Lower lobe of right lung (tissue), 2 donors: ENCODE measurements around the gene ZMIZ1. TPM values are rescaled to one million over a fixed set of nuclear protein-coding genes. Genes with fewer than 3 reads are reported as not detected.

Experiments used
- ATAC-seq, 2 donors: fragments of 200-7000 bp; cut with Tn5 transposase; one replicate each; pipeline ENCODE4 v1.9.1; 2020 to 2022; ENCODE audit warnings: mild to moderate bottlenecking in 2 of 2, moderate library complexity in 2 of 2
- DNase-seq: peaks from one replicate; pipeline ENCODE4 v3.0.0-alpha.2; 2020
- H3K27ac ChIP-seq: fragments of 200-600 bp; one replicate; pipeline ENCODE4 v1.8.0; 2022
- H3K27me3 ChIP-seq: fragments of 200-600 bp; one replicate; pipeline ENCODE4 v1.8.0; 2022; ENCODE audit warnings: low read depth
- H3K36me3 ChIP-seq: fragments of 200-600 bp; one replicate; pipeline ENCODE4 v1.8.0; 2022; ENCODE audit warnings: mild to moderate bottlenecking
- H3K4me1 ChIP-seq: fragments of 200-600 bp; one replicate; pipeline ENCODE4 v1.8.0; 2022
- H3K4me3 ChIP-seq: fragments of 200-600 bp; one replicate; pipeline ENCODE4 v1.8.0; 2022; ENCODE audit warnings: mild to moderate bottlenecking
- H3K9me3 ChIP-seq: fragments of 200-600 bp; one replicate; pipeline ENCODE4 v1.8.0; 2022
- intact Hi-C: fragments of 100-400 bp; cut with DNase I; formaldehyde crosslinking; loops from one replicate; pipeline ENCODE4 v1.11.0; 2022
- total RNA-seq: library from RNA; stranded (reverse); fragmentation: NEBNext Ultra II Directional; extraction: Animal tissue kit (Norgen Biotek cat#: 25700); gene quantifications from one replicate; pipeline ENCODE4 v1.2.1, GENCODE V29; 2021
- TF ChIP-seq, protein P1 (sequence below): fragments of 200-600 bp; IDR thresholded peaks from one replicate; pipeline ENCODE4 v1.8.0; 2022; ENCODE audit warnings: antibody characterized with exemption, mild to moderate bottlenecking
- donor health status: DM: no; HTN: yes; CAD: no; lungs with severe emphysema.

Gene ZMIZ1
- total RNA-seq, 1 donor from 2014 or later, result 102 TPM

DNA sequence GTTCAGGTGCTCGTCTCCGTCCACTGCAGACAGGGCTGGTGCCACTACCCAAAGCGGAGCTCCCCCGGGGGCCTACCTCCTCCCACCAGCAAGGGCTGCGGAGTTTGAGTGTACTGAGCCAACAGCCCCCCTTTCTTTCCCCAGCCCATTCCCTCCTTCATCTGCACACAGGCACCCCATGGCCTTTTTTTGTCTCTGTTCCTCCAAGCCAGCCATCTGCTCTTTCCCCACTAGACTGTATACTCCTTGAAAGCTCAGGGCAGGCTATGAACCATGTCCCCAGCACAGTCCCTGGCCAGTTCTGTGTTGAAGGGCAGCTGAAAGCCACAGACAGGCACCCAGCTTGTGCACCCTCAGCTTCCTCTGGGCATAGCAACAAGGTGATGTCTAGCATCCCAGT is 99.4 kb downstream of the ZMIZ1 start:
- Histone ChIP-seq H3K9me3 (no peaks in the 10 kb centered on the region), H3K4me1 (peaks cover 11% of the 10 kb centered on the region), H3K27me3 (no peaks in the 10 kb centered on the region), H3K36me3 (peaks cover 61% of the 10 kb centered on the region), H3K27ac (no peak overlapping the region), H3K4me3 (no peak overlapping the region)
- TF ChIP-seq, protein P1, sequence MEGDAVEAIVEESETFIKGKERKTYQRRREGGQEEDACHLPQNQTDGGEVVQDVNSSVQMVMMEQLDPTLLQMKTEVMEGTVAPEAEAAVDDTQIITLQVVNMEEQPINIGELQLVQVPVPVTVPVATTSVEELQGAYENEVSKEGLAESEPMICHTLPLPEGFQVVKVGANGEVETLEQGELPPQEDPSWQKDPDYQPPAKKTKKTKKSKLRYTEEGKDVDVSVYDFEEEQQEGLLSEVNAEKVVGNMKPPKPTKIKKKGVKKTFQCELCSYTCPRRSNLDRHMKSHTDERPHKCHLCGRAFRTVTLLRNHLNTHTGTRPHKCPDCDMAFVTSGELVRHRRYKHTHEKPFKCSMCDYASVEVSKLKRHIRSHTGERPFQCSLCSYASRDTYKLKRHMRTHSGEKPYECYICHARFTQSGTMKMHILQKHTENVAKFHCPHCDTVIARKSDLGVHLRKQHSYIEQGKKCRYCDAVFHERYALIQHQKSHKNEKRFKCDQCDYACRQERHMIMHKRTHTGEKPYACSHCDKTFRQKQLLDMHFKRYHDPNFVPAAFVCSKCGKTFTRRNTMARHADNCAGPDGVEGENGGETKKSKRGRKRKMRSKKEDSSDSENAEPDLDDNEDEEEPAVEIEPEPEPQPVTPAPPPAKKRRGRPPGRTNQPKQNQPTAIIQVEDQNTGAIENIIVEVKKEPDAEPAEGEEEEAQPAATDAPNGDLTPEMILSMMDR, result no peak
- intact Hi-C loops, result no loop called here
- DNase-seq (no peak), ATAC-seq (no peak)

GRCh38 chr10:79170226-79170752 is 101.5 kb downstream of the ZMIZ1 start:
- TF ChIP-seq, protein P1, result no peak
- H3K27ac ChIP-seq, result no peak overlapping the region
- DNase-seq, result no peak
- H3K27me3 ChIP-seq, result no peaks in the 10 kb centered on the region
- peaks cover 10% of the 10 kb centered on the region for H3K4me1 ChIP-seq
- no peak for ATAC-seq
- intact Hi-C loops, result no loop called here
- no peak overlapping the region for H3K4me3 ChIP-seq
- H3K9me3 ChIP-seq, result no peaks in the 10 kb centered on the region
- H3K36me3 ChIP-seq, result peaks cover 64% of the 10 kb centered on the region

- DNase-seq, result no peak
- intact Hi-C loops, result no loop called here
- no peak overlapping the region for H3K27ac ChIP-seq
- TF ChIP-seq, protein P1, result no peak
- H3K9me3 ChIP-seq, result no peaks in the 10 kb centered on the region
- H3K4me3 ChIP-seq, result no peak overlapping the region
- H3K4me1 ChIP-seq, result peaks cover 15% of the 10 kb centered on the region
- peaks cover 64% of the 10 kb centered on the region for H3K36me3 ChIP-seq
- no peaks in the 10 kb centered on the region for H3K27me3 ChIP-seq
- no peak for ATAC-seq
Observed at GRCh38 chr10:79170993-79171392, 102.2 kb downstream of the ZMIZ1 start.

GRCh38 chr10:79171504-79171903 is 102.7 kb downstream of the ZMIZ1 start:
- H3K36me3 ChIP-seq, result peaks cover 59% of the 10 kb centered on the region
- TF ChIP-seq, protein P1, result no peak
- H3K4me1 ChIP-seq, result peaks cover 21% of the 10 kb centered on the region
- H3K9me3 ChIP-seq, result no peaks in the 10 kb centered on the region
- DNase-seq (no peak), ATAC-seq (no peak)
- no peak overlapping the region for H3K4me3 ChIP-seq
- intact Hi-C loops, result no loop called here
- H3K27me3 ChIP-seq, result no peaks in the 10 kb centered on the region
- no peak overlapping the region for H3K27ac ChIP-seq

DNA sequence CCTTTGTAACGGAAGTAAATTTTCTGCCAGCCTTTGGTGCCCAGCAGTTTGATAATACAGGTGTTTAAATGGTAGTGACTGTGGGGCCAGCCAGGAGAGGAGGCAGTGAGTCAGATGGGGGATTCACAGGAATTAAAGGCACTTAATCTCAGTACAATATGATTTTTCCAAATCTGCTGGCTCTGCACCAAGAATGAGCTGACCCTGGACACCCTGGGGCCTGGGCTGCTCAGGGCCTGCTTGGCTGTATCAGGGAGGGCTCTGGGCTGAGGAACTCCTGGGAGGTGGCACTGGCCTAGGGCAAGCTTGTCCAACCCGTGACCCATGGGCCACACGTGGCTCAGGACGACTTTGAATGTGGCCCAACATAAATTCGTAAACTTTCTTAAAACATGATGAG is 104.1 kb downstream of the ZMIZ1 start:
- ATAC-seq (no peak), DNase-seq (no peak)
- intact Hi-C loops, result no loop called here
- Histone ChIP-seq H3K4me3 (no peak overlapping the region), H3K9me3 (no peaks in the 10 kb centered on the region), H3K4me1 (peaks cover 34% of the 10 kb centered on the region), H3K27ac (no peak overlapping the region), H3K36me3 (peaks cover 49% of the 10 kb centered on the region), H3K27me3 (no peaks in the 10 kb centered on the region)
- TF ChIP-seq, protein P1, result no peak
